OCI-M2 (cell line): Measurements from ENCODE around the gene NOTUM.

Source experiments
- DNase-seq: peaks from one replicate; lab custom pipeline; 2025; ENCODE audit not compliant: unreplicated experiment; lab: John Stamatoyannopoulos, UW

NOTUM gene

DNA sequence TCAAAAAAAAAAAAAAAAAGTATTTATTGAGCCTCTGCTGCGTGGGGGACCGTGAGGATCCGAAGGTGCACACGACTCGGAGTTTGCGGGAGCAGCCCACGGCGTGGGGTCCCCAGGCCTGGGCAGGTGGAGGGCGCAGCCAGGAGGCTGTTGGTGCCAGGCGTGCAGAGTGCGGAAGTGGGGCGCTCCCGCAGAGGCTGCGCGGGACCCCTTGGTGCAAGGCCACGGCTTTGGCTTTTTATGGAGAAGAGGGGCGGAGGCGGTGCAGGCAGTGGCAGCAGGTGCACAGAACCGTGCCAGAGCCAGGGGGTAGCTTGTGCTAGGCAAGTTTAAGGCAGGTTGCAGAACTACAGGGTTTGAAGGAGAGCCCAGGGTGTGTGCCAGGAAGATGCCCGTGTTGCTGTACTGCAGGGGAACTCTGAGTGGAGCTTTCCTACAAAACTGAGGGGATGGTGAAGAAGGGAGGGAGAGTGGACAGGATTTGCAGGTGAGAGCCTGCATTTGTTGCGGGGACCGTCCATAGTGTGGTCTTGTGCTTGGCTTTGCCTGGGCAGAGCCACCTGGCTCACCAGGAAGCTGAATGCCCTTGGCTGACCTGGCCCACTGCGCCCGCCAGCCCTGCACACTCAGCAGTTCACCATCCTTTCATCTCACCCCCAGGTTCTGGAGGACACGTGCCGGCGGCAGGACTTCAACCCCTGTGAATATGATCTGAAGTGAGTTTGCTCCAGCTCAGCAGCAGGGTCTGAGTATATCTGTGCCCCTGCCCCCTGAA is 17.7 kb upstream of the NOTUM start:
- DNase-seq: no peak

DNA sequence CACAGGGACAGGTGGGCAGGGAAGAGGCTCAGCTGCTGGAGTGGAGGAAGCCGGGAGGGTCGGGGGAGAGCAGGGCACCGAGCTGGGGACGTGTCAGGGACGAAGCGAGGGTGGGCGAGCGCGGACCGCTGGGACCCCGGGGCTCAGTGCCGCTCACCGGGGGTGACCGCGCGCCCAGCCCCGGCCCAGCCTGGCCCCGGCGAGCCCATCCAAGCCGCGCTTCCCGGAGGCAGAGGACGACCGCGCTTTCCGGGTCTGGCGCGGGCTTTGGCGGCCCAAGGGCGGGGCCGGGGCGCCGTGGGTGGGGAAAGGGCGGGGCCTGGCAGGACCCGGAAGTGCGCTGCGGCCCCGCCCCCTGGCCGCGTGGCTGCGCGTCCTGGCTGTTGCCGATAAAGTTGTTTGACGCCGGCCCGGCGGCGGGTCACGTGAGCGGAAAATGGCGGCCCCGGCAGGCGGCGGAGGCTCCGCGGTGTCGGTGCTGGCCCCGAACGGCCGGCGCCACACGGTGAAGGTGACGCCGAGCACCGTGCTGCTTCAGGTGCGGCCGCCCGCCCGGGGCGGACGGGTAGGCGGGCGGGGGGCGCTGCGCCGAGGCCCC is 16.3 kb upstream of the NOTUM start, which contains the start of gene ASPSCR1:
Gene ASPSCR1, plus strand, starts transcription at position 419 of the 598 bp plus-strand sequence. Its CDS starts 18 bp downstream, at position 437.
- DNase-seq: peak; percentile 41

DNA sequence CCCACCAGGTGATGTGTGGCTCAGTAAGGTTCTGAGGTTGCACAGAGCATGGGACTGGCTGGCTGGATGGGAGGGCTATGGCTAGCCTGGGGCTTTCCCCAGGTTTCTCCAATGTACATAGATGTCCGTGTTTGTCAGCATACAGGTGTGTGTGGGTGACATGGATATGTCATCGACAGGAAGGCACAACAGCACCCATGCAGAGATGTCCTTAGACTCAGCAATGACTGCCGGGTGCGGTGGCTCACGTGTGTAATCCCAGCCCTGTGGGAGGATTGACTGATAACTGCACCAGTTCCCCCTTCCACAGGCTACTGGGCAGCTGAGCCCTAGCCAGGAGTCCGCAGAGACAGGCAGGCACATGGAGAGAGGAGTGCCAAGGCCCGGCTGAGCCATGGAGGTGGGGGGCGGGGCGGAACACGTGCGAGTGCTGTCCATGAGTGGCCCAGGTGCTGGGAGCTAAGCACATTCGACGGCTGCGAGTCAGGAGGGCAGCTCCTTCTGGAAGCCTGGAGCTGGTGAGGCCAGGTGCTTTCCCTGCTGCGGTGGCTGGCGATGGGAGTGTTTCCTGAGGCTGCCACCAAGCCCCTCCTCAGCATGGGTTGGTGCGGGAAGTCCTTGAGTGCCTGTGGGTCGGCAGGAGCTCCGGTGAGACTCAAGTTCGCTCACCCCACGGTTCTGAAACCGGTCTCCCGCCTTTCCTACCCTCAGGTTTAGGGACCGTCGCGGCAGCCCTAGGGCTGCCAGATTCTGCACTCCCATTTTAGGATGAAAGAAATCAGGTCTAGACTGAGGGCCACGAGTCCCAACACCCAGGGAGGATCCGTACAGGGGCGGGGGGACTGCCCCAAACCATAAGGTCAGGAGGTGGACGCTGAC is 15.6 kb upstream of the NOTUM start:
- no peak for DNase-seq

DNA sequence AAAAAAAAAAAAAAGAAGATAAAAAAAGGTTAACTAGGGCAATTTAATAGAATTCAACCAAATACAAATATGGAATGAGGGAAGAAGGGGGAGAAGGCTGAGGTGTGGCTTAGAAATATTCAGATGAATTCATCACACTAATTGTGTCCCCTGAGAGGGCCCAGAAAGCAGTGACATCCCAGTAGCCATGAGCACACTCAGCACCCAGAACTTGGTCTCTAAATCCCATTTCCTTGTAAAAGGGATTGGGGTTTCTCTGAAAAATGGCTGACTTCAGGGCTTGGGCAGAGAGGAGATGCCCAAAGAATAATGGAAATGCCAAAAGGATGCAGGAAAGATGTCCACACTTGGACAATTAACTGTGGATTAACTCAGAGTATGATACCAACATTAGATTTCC is 12.4 kb upstream of the NOTUM start:
- DNase-seq: no peak

DNA sequence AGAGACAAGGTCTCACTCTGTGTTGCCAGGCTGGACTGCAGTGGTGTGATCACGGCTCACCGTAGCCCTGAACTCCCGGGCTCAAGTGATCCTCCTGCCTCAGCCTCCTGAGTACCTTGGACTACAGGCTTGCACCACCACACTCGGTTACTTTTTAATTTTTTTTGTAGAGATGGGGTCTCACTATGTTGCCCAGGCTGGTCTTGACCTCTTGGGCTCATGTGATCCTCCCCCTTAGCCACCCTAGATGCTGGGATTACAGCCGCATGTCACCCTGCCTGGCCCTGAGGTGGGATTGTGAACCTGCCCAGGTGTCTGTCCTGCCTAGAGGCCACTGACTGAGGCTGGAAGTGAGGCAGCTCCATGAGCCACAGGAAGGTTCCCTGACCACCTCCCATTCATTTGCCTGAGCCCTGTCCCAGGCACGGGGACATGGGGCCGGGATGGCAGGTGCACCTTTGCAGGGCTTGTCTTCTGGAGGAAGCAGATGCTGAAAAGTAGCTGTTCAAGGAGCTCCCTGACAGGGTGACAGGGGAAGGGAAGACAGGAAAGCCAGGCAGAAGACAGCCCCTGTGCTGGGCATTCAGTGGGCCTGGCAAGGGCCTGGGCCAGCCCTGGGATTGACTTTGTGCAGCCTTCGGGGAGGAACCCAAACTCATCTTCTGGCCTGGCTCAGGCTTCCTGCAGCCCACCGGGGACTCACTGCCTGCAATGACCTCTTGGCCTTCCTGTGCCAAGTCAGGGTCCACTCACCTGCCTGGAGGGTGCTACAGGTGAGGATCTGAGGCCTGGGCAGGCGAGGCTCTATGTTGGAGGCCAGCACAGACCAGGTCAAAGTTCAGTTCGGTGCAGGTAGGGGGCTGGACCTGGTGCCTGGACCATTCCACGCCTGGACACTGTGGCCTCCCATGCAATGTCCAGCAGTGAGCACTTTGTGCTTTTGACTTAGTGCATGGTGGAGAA is 8.1 kb upstream of the NOTUM start:
- no peak for DNase-seq

DNA sequence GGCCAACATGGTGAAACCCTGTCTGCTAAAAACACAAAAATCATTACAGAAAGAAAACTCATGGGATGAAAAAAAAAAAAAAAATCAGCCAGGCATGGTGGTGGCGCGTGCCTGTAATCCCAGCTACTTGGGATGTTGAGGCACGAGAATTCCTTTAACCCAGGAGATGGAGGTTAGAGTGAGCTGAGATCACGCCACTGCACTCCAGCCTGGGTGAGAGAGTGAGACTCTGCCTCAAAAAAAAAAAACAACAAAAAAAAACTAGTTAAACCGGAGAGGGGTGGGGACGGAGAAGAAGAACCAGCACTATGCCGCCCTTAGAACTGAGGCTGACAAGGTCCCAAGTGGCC is 7.4 kb upstream of the NOTUM start:
- no peak for DNase-seq

DNA sequence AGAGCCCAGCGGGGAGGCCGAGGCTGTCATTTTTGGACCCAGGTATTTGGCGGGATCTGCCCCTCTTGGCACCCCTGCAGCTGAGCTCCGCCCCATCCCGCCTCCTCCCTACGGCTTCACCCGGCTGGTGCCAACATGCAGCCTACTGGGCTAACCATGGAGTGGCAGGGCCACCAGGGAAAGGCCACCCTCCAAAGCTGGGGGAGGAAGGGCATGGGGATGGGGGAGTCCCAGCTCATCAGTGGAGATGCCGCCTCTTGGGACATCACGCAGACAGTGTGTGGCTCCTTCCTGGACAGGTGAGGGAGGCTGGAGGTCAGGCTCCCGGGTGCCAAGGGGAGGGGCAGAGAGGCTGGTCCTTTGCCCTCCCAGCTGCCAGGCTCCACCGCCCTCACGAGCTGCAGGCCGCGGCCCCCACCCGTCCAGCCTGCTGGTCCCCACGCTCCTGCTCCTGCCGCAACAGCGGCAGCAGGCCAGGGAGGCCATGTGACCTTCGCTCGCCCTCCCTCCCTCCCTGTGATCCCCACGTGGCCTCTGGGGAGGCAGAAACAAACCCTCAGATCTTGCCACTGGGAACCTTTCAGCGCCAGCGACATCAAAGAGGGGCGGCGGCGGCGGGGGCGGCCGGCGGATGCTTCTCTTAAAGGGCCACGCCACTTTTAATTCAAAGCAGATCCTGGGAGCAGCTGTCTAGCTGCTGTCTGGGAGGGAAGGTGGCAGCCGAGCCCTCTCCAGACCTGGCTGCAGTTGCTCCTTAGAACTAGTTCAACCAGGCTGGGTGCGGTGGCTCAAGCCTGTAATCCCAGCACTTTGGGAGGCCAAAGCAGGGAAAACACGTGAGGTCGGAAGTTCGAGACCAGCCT is 6.8 kb upstream of the NOTUM start:
- no peak for DNase-seq

DNA sequence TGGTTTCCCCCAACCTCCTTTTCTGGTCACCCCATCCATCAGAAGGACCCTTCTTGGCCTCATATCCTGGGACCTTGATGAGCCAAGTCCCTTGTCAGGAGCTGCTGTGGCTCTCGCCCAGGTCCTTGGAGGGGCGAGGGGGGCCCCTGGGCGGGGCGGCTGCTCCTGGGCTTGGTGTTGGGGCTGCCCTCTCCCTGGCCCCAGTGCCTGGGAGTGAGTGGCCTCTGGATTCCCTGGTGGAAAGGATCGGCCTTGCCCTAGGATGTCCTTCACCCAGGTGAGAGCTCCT is 6.2 kb upstream of the NOTUM start:
- DNase-seq: no peak

DNA sequence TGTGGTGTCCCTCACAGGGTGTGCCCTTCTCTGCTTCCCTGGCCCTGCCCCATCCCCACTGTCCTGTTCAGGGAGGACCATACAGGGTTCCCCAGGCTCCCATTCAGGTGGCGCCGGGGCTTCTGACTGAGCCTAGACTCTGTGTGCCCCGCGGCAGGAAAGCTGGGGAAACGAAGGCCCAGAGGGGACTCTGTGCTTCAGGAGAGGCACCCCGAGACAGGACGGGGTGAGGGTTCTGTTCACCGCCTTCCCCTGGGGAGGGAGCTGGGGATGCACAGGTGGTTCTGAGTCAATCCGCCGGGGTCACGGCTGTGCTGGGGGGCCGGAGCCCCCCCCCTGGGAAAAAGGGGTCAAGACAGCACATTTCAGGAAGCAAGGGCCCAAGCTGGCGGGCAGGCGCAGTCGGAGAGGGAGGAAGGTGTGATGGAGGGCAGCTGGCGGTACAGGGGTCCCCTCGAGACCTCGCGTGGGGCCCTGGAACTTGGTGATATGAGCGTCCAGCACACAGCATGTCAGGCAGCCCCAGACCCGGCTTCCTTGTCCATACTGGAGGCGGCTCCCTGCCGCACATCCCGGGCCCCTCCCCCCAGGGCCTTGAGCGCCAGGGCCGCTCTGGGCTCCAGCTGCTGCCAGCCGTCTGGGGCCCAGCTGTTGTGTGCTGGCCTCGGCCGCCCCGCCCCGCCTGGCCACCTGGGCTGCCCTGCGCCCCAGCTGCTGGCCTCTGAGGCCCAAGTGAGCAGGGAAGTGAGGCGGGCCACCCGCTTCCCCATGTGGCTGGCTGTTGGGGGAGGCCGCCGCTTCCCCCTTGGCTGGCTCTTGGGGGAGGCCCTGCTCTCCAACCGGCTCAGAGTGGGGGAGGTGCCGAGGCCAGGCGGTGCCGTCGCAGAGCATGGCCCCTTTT is 5.6 kb upstream of the NOTUM start:
- no peak for DNase-seq

DNA sequence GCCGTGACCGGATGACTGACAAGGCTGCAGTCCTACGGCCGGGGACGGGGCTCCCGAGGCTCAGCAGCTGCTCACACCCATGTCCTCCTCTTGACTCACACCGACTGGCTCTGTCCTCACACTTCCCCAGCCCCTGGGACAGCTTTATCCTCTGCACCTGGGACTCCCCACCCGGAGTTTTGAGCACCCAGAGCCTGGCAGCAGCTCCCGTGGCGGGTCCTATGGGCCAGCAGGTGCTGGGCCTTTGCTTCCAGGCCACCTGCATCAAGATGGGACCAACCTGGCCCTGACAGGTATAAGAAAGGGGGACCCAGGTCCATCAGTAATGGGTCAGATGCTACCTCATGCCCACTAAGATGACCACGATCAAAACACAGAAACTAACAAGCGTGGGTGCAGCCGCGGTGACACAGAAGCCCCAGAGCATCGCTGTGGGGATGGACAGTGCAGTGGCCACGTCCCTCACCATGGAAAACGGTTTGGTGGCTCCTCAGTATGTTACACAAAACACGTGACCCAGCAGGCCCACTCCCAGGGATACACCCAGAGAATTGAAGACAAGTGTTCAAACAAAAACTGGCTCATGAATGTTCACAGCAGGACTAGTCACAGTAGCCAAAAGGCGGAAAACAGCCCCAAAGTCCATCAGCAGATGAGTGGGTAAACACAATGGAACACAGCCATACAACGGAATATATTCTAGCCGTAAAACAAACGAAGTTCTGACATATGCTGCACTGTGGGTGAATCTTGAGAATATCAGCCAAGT is 3.3 kb upstream of the NOTUM start:
- no peak for DNase-seq

DNA sequence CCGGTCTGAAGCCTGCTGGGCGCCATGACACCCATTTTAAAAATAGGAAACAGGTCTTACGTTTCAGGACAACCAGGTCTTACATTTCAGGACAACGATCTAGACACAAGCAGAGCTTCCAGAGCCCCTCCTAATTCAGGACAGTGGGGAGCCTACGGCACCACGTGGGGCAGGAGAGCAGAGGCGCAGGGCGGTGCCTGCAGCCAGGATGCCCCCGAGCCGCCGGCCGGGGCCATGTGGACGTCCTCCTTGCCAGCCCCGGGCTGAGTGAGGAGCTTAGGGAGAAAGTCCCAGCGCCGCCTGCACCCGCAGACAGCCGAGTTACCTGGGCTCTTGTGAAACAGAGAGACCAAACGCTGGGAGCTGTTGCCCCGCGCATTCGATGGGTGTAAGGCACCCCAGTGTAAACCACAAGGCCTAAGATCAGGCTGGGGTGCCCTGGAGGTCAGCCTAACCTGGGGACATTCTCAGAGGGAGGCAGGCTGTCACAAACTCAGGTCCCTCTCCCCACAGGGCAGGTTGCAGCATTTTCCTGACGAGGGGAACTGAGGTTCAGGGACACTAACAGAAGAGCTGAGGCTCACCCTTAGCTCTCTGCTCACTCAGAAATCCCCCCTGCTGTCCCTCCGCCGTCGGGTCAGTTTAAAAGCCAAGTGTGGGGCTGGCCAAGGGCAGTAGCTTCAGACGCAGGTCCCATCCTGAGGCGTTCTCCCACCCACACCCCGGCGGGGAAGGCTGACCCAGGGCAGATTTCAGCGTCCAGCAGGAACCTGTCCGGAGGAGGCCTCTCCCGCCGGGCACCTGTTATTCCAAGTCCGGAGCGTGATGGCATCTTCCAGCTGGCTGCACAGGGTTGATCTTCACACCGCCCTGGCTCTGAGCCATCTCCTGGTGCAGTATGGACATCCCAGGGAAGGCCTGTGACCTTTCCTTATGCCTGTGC is 1.8 kb upstream of the NOTUM start:
- no peak for DNase-seq

DNA sequence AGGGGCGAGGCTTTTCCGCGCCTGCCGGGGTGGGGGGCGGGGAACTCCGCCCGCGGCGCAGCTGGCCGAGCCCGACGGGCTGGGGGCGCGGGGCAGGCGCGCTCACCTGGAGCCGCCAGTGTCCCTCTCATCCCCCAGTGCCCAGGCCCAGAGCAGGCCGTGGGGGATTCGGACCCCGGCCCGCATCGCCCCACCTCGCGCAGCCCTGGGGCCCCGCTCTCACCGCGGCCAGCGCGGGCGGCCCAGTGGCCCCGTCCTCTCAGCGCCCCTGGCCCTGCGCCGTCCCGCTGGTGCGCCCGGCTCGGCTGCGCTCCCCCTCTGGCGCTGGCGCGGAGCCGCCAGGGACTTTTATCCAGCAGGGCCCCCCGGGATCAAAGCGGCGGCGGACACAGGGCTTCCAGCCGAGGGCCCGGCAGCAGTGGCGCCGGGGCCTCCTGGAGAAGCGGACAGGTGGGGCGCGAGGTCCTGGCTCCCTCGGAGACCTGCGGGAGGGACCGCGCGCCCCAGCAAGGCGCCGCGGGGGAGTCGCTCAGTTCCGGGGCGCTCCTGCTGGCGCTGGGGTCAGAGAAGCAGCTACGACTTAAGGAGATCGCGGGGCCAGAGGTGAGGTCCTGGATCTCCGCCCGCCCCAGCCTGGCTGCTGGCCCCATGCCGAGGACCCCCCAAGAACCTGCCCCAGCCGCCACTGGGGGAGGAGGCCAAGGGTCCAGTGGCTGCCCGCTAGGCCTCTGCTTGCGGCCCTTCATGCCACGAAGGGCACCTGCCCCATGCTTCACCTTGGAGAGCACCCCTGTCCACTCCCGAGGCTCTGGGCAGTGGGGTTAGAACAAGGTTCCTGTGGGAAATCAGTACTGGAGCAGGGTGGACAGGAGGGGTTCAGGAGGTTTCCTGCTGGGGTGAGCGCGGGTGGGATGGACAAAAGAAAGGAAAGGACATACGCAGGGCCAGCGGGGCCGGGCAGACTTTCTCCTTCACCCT is 823 bp upstream of the NOTUM start:
- no peak for DNase-seq

DNA sequence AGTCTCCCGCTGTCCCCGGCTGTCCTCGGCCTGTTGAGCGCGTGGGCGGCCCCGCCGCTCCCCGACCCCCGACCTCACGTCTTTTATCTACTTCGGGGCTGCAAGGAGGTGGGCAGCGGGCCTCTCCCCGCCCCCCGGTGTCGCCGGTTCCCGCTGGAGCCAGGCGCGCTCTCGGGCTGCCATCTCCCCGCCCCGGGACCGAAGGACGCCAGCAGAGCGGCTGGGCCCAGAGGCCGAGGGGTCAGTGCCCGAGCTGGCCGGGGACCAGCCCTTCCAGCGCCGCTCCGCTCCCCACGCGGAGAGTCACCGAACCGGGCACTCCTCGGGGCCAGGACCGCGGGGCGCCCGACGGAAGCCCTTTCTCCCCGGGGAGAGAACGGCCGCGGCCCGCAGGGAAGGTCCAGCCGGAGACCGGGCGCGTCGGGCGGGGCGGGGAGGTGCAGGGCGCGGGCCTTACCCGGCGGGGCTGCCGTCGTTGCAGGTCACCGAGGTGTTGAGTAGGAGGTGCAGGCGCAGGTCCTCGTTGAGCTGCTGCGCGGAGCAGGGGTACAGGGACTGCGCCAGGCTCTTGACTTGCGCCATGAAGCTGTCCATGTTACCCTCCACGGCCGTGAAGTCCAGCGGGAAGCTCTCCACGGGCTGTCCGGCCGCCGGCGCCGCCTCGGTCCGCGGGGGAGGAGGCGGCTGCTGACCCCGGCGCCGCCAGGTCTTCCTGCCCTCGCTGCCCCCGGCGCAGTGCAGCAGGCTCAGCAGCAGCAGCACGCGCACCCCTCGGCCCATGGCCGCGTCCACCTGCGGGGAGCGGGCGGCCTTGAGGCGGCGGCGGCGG is 643 bp downstream of the NOTUM start:
- DNase-seq: no peak

DNA sequence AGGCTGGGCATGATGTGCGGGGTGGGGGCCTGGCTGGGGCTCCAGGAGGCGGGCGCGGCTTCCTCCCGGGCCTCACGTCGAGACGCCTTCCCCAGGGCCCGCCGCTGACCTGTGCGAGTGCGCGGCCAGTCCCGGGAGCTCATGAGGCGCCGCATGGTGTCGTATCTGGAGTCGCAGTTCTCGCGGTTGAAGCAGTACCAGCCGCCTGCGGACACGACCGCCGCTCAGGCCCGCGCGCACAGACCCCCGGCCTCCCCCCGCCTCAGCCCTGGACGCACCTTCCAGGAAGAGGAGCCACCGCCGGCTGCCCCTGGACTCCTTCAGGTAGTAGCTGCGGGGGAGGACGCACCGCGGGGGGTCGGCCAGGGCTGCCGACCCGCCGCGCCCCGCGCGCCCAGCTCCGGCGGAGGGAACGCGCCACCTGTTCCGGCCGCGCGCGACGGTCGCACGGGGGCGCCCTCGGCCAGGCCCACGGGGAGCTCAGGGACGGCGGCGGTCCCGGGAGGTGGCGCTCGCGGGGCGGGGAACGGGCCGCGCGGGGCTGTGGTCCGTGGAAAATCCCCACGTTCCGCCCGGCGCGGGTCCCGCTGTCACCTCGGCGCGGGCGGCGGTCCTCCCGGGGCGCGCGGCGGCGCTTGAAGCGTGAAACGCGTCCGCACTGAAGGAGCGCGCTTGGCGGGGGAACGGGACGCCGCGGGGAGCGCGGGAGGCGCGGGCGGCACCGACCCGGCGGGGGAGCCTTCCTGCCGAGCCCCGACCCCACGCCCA is 1.4 kb downstream of the NOTUM start:
- no peak for DNase-seq
